ENCODE results near the gene CCDC192. TPM values are rescaled to one million over a fixed set of nuclear protein-coding genes. Genes with fewer than 3 reads are reported as not detected.
A peak's percentile ranks its signal among the peaks of the same experiment; 100 is the strongest.

Gene CCDC192
- total RNA-seq, 1 donor from 2014 or later, result not detected

DNA sequence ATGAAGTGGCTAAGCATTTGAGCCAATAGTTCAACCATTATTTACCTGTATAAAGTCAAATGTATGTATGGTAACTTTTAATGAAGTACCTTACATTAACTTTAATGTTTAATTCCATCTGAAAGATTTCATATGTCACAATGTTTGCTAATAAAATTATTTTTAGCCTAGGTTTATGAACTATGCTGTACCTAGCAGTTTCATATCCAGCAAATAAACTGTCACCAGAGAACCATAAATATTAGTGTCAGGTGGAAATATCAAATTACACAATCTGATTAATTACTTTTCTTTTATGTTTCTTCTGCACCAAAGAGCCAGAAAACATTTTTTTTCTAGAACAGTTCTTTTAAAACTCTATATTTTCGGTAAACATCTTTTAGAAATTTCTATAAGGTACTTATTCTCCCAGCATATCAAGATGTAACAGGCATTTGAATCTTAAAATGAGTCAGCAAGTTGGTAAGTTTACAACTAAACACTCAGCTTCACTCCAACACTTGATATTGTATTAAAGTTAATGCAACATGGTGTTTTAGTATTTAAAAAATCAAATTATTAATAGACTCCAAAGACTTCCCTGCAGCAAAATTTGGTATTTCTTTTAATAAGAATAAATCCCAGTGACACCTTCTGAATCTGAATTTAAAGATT is 8.5 kb upstream of the CCDC192 start:
- DNase-seq, result no peak
- Histone ChIP-seq H3K9me3 (no peaks in the 10 kb centered on the region), H3K36me3 (no peaks in the 10 kb centered on the region), H3K27ac (no peak overlapping the region), H3K4me3 (no peak overlapping the region), H3K27me3 (ENCODE audit: low read depth) (no peaks in the 10 kb centered on the region), H3K4me1 (no peaks in the 10 kb centered on the region)
- TF ChIP-seq, protein P1, sequence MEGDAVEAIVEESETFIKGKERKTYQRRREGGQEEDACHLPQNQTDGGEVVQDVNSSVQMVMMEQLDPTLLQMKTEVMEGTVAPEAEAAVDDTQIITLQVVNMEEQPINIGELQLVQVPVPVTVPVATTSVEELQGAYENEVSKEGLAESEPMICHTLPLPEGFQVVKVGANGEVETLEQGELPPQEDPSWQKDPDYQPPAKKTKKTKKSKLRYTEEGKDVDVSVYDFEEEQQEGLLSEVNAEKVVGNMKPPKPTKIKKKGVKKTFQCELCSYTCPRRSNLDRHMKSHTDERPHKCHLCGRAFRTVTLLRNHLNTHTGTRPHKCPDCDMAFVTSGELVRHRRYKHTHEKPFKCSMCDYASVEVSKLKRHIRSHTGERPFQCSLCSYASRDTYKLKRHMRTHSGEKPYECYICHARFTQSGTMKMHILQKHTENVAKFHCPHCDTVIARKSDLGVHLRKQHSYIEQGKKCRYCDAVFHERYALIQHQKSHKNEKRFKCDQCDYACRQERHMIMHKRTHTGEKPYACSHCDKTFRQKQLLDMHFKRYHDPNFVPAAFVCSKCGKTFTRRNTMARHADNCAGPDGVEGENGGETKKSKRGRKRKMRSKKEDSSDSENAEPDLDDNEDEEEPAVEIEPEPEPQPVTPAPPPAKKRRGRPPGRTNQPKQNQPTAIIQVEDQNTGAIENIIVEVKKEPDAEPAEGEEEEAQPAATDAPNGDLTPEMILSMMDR (IDR thresholded peaks at IDR 0.05), result no peak
- no peak for ATAC-seq
- intact Hi-C loops (cut with DNase I), result no loop called here

DNA sequence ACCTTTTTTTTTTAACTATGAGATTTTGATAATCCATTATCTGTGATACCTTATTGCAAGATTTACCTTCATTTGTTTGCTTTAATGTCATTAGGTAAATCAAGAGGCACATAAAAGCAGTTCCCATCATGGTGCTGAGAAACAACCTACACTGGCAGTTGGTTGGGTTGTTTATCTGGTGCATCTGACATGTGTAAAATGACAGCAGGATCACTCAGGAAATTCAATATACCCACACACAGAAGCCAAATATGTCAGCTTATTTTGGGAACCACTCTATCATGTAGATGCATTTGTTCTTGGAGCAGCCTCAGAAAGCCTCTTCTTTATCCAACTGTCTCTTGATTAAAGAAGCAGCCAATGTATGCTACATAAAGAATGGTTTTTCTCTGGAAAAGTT is 7.8 kb upstream of the CCDC192 start:
- Histone ChIP-seq H3K9me3 (no peaks in the 10 kb centered on the region), H3K4me3 (no peak overlapping the region), H3K27ac (no peak overlapping the region), H3K36me3 (no peaks in the 10 kb centered on the region), H3K27me3 (ENCODE audit: low read depth) (no peaks in the 10 kb centered on the region), H3K4me1 (no peaks in the 10 kb centered on the region)
- TF ChIP-seq, protein P1 (IDR thresholded peaks at IDR 0.05), result no peak
- intact Hi-C loops (cut with DNase I), result no loop called here
- DNase-seq, result no peak
- ATAC-seq, result no peak

DNA sequence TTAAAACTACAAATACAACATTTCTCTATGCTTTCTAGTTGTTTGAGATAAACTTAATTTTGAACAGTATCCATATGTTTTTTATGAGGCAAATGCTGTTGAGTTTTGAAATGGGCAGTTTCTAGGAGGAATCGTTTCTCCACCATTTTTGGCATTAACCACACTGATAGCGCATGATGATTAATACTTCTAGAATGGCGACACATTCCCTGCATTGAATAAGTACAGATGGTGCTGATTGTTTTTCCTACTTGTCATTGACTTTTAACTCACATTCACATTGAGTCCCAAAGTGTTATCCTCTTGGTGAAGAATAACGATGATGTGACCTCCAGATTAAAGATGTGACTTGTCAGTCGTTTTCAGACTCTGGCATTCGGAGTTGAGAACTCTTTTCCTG is 6.5 kb upstream of the CCDC192 start:
- Histone ChIP-seq H3K9me3 (no peaks in the 10 kb centered on the region), H3K4me1 (no peaks in the 10 kb centered on the region), H3K36me3 (no peaks in the 10 kb centered on the region), H3K27me3 (ENCODE audit: low read depth) (no peaks in the 10 kb centered on the region), H3K4me3 (no peak overlapping the region), H3K27ac (no peak overlapping the region)
- no peak for DNase-seq
- TF ChIP-seq, protein P1 (IDR thresholded peaks at IDR 0.05), result no peak
- no peak for ATAC-seq
- intact Hi-C loops (cut with DNase I), result no loop called here

DNA sequence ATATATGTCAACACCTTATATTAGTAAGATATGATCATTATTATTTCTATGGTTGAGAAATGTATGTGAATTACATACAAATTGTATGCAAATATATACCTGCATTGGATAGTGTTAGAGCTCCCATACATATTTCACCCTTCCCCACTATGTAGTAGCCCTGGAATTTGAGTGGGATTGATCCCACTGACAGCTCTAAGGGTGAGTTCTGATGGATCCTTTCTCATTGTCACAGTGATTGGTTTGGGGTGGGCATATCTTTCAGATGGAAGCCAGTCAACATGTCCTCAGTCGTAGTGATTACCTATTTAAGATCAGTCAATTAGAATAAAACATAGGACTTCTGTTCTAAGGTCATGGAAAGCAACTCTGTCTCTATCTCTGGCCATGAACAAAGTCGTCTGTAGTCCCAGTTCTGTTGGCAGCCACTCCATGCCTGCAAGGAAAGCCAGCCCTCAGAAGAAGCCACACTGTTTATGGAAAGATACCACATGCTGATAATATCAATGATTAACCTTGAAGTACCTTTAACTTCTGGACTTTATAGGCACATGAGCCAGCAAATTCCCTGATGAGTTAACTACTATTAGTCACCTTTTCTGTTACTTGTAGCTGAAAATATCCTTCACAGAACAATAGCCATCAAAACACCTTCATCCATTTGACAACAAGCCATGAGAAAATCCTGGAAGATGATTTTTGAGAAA is 5.1 kb upstream of the CCDC192 start:
- Histone ChIP-seq H3K9me3 (no peaks in the 10 kb centered on the region), H3K4me1 (no peaks in the 10 kb centered on the region), H3K27me3 (ENCODE audit: low read depth) (no peaks in the 10 kb centered on the region), H3K4me3 (no peak overlapping the region), H3K36me3 (no peaks in the 10 kb centered on the region), H3K27ac (no peak overlapping the region)
- intact Hi-C loops (cut with DNase I), result no loop called here
- TF ChIP-seq, protein P1 (IDR thresholded peaks at IDR 0.05), result no peak
- peak in 1 of 2 donors; percentile 21 for ATAC-seq
- DNase-seq, result no peak

DNA sequence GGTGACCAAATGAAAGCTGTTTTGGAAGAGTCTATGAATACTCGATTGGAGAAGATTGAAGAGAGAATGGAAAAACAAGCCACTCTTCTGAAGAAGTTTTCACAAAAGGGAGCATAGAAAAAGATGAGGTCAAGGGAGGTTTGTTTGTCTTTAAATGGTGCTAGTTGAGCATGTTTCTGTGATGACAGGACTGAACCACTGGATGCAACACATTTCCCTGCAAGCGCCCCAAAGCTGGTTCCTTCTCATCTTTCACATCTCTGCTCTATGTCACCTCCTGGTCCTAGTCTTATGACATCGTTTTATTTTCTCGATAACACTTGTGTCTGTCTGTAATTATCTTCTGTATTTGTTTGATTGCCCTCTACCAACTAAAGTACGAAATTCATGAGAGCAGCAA is 3.8 kb upstream of the CCDC192 start:
- intact Hi-C loops (cut with DNase I), result no loop called here
- ATAC-seq (no peak), DNase-seq (no peak)
- H3K27me3 ChIP-seq (ENCODE audit: low read depth), result no peaks in the 10 kb centered on the region
- no peak overlapping the region for H3K4me3 ChIP-seq
- no peaks in the 10 kb centered on the region for H3K36me3 ChIP-seq
- no peaks in the 10 kb centered on the region for H3K9me3 ChIP-seq
- TF ChIP-seq, protein P1 (IDR thresholded peaks at IDR 0.05), result no peak
- H3K27ac ChIP-seq, result no peak overlapping the region
- no peaks in the 10 kb centered on the region for H3K4me1 ChIP-seq
